HG02642 (cell line): ENCODE results near the gene TGIF1.

Experiments used
- ATAC-seq: cut with Tn5 transposase; IDR thresholded peaks from one replicate; pipeline ENCODE4 v1.9.1; 2021; ENCODE audit warnings: mild to moderate bottlenecking; ENCODE audit not compliant: unreplicated experiment, poor library complexity

The TGIF1 gene

GRCh38 chr18:3508576-3509549 lies 58.9 kb downstream of the TGIF1 start:
- no peak for ATAC-seq
